ENCODE measurements around the gene GPR137B. TPM values are rescaled to one million over a fixed set of nuclear protein-coding genes. Genes with fewer than 3 reads are reported as not detected.

The GPR137B gene
- total RNA-seq, 6 experiments from 2014 or later = 4.3 to 22.2 (median 7.6) TPM

DNA sequence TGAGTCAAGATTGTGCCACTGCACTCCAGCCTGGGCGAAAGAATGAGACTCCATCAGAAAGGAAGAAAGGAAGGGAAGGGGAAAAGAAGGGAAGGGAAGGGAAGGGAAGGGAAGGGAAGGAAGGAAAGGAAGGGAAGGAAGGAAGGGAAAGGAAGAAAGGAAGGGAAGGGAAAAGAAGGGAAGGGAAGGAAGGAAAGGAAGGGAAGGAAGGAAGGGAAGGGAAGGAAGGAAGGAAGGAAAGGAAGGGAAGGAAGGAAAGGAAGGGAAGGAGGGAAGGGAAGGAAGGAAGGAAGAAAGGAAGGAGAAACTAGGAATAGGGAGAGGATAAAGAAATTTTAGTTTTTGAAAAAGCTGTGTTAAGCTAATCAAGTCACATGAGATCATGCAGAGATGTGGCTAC is 44.1 kb upstream of the GPR137B start:
- no peak for DNase-seq
- no peak for ATAC-seq
- intact Hi-C loops (cut with DNase I) = no loop called here
- H3K27ac ChIP-seq = no peak overlapping the region
- no peak for TF ChIP-seq POLR2A (IDR thresholded peaks at IDR 0.05)
- TF ChIP-seq, protein P1, sequence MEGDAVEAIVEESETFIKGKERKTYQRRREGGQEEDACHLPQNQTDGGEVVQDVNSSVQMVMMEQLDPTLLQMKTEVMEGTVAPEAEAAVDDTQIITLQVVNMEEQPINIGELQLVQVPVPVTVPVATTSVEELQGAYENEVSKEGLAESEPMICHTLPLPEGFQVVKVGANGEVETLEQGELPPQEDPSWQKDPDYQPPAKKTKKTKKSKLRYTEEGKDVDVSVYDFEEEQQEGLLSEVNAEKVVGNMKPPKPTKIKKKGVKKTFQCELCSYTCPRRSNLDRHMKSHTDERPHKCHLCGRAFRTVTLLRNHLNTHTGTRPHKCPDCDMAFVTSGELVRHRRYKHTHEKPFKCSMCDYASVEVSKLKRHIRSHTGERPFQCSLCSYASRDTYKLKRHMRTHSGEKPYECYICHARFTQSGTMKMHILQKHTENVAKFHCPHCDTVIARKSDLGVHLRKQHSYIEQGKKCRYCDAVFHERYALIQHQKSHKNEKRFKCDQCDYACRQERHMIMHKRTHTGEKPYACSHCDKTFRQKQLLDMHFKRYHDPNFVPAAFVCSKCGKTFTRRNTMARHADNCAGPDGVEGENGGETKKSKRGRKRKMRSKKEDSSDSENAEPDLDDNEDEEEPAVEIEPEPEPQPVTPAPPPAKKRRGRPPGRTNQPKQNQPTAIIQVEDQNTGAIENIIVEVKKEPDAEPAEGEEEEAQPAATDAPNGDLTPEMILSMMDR (IDR thresholded peaks at IDR 0.05) = no peak
- WGBS (ENCODE audit: insufficient coverage, low coverage, low lambda C conversion rate, missing lambda C conversion rate) = 100% methylated on average over 1 of the region's 1 CpG
- no peaks in the 10 kb centered on the region for H3K36me3 ChIP-seq
- H3K9me3 ChIP-seq = no peaks in the 10 kb centered on the region
- H3K4me1 ChIP-seq = no peaks in the 10 kb centered on the region
- no peak overlapping the region for H3K4me3 ChIP-seq
- H3K27me3 ChIP-seq = no peaks in the 10 kb centered on the region

DNA sequence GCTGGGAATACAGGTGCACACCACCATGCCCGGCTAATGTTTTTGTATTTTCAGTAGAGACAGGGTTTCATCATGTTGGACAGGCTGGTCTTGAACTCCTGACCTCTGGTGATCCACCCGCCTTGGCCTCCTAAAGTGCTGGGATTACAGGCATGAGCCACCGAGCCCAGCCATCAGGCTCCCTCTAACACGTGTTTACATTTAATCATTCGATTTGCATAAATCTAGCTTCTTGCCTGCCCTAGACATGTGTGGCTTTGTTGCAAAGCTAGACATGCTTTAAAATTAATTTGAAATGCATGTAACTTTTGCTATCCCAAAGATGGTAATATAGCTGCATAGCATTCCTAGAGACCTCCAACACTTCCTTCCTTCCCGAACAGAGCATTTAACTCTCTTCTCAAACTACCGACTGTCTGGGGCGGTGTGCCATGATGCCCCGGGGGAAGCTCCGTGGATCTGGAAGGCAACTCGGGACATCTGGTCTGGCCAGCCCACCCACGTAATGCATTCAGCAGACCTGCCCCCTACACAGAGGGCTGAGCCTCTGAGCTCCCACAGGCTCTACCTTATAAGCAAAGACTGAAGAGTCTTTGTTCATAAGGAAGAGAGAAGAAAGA is 42.9 kb upstream of the GPR137B start:
- 58% methylated on average over 5 of the region's 12 CpGs for WGBS (ENCODE audit: insufficient coverage, low coverage, low lambda C conversion rate, missing lambda C conversion rate)
- H3K4me3 ChIP-seq = no peak overlapping the region
- H3K27ac ChIP-seq = no peak overlapping the region
- DNase-seq (peak in 1 of 3 donors; percentile 24), ATAC-seq (no peak)
- H3K36me3 ChIP-seq = no peaks in the 10 kb centered on the region
- no peaks in the 10 kb centered on the region for H3K27me3 ChIP-seq
- H3K4me1 ChIP-seq = no peaks in the 10 kb centered on the region
- H3K9me3 ChIP-seq = no peaks in the 10 kb centered on the region
- TF ChIP-seq, protein P1 (IDR thresholded peaks at IDR 0.05) = no peak
- TF ChIP-seq POLR2A (IDR thresholded peaks at IDR 0.05) = no peak
- intact Hi-C loops (cut with DNase I) = no loop called here

GRCh38 chr1:236100799-236101198 is 41.5 kb upstream of the GPR137B start:
- no peaks in the 10 kb centered on the region for H3K36me3 ChIP-seq
- no peak for ATAC-seq
- no peaks in the 10 kb centered on the region for H3K9me3 ChIP-seq
- peak in 1 of 3 donors; percentile 32 for DNase-seq
- 100% methylated on average over 8 of the region's 15 CpGs for WGBS (ENCODE audit: insufficient coverage, low coverage, low lambda C conversion rate, missing lambda C conversion rate)
- no peak for TF ChIP-seq POLR2A (IDR thresholded peaks at IDR 0.05)
- TF ChIP-seq, protein P1 (IDR thresholded peaks at IDR 0.05) = no peak
- no peaks in the 10 kb centered on the region for H3K27me3 ChIP-seq
- no peak overlapping the region for H3K27ac ChIP-seq
- intact Hi-C loops (cut with DNase I) = no loop called here
- no peak overlapping the region for H3K4me3 ChIP-seq
- H3K4me1 ChIP-seq = no peaks in the 10 kb centered on the region

GRCh38 chr1:236101233-236102200 is 40.8 kb upstream of the GPR137B start:
- H3K27ac ChIP-seq = no peak overlapping the region
- H3K9me3 ChIP-seq = no peaks in the 10 kb centered on the region
- DNase-seq = peak in 1 of 3 donors; percentile 4
- ATAC-seq = no peak
- 73% methylated on average over 9 of the region's 10 CpGs for WGBS (ENCODE audit: insufficient coverage, low coverage, low lambda C conversion rate, missing lambda C conversion rate)
- no peaks in the 10 kb centered on the region for H3K36me3 ChIP-seq
- H3K4me1 ChIP-seq = no peaks in the 10 kb centered on the region
- no peaks in the 10 kb centered on the region for H3K27me3 ChIP-seq
- no peak overlapping the region for H3K4me3 ChIP-seq
- intact Hi-C loops (cut with DNase I) = no loop called here
- no peak for TF ChIP-seq POLR2A (IDR thresholded peaks at IDR 0.05)
- TF ChIP-seq, protein P1 (IDR thresholded peaks at IDR 0.05) = no peak

Measured in right lobe of liver (tissue), 6 donors.